Measurements from ENCODE around the gene VSIG4. TPM values are rescaled to one million over a fixed set of nuclear protein-coding genes. Genes with fewer than 3 reads are reported as not detected.

VSIG4 gene
- total RNA-seq, 3 donors from 2014 or later (not counting 1 experiment from before 2014, with no cell fraction given): 0.32 to 1.3 TPM; not detected in 1

GRCh38 chrX:66042307-66043077 is 2.6 kb upstream of the VSIG4 start:
- DNase-seq (no peak), ATAC-seq (peak in 1 of 3 donors; percentile 35)
- Histone ChIP-seq H3K4me3 (ENCODE audit: low read length) (no peak overlapping the region), H3K9me3 (ENCODE audit: control insufficient read depth, insufficient read depth, low read length) (no peaks in the 10 kb centered on the region), H3K27me3 (ENCODE audit: control insufficient read depth, insufficient read depth, low read length) (no peaks in the 10 kb centered on the region), H3K4me1 (ENCODE audit: control insufficient read depth, insufficient read depth, low read length) (peaks cover 22% of the 10 kb centered on the region), H3K36me3 (ENCODE audit: control insufficient read depth, insufficient read depth, low read length) (no peaks in the 10 kb centered on the region), H3K27ac (ENCODE audit: low read length) (no peak overlapping the region)
- Mint-ChIP-seq H3K27me3 (ENCODE audit: low read depth in 2 of 2) (no peaks in the 10 kb centered on the region), H3K4me1 (peaks cover 36 to 40% of the 10 kb centered on the region in 2 donors), H3K9me3 (peaks cover 0 to 8% of the 10 kb centered on the region in 2 donors), H3K36me3 (no peaks in the 10 kb centered on the region), H3K27ac (no peak overlapping the region), H3K4me3 (no peak overlapping the region)
- TF ChIP-seq CTCF (IDR thresholded peaks at IDR 0.05): no peak
- intact Hi-C loops (cut with micrococcal nuclease): loop anchor here (10.0 kb wide), 1 partner anchor 318 kb away; no protein-coding TSS in a partner anchor
- WGBS (ENCODE audit: insufficient coverage): 53% methylated on average over 2 of the region's 3 CpGs

- Mint-ChIP-seq H3K36me3 (no peaks in the 10 kb centered on the region), H3K4me3 (no peak overlapping the region), H3K9me3 (no peaks in the 10 kb centered on the region), H3K4me1 (peaks cover 7 to 8% of the 10 kb centered on the region in 2 donors), H3K27ac (no peak overlapping the region), H3K27me3 (ENCODE audit: low read depth in 2 of 2) (no peaks in the 10 kb centered on the region)
- DNase-seq (no peak), ATAC-seq (no peak)
- intact Hi-C loops (cut with micrococcal nuclease): loop anchor here (10.0 kb wide), 1 partner anchor 57 kb away; no protein-coding TSS in a partner anchor
- H3K27ac ChIP-seq (ENCODE audit: low read length): no peak overlapping the region
- peaks cover 10% of the 10 kb centered on the region for H3K4me1 ChIP-seq (ENCODE audit: control insufficient read depth, insufficient read depth, low read length)
- no peak for TF ChIP-seq CTCF (IDR thresholded peaks at IDR 0.05)
- no CpG with 5 or more reads among the region's 1 CpG for WGBS (ENCODE audit: insufficient coverage)
- H3K9me3 ChIP-seq (ENCODE audit: control insufficient read depth, insufficient read depth, low read length): no peaks in the 10 kb centered on the region
- no peaks in the 10 kb centered on the region for H3K36me3 ChIP-seq (ENCODE audit: control insufficient read depth, insufficient read depth, low read length)
- H3K4me3 ChIP-seq (ENCODE audit: low read length): no peak overlapping the region
- H3K27me3 ChIP-seq (ENCODE audit: control insufficient read depth, insufficient read depth, low read length): no peaks in the 10 kb centered on the region
These were observed 1.8 kb downstream of the VSIG4 start for GRCh38 chrX:66038115-66038514.

- intact Hi-C loops (cut with micrococcal nuclease): loop anchor here (10.0 kb wide), 1 partner anchor 59 kb away; no protein-coding TSS in a partner anchor
These were observed 3.6 kb downstream of the VSIG4 start for GRCh38 chrX:66036231-66036630.

More at GRCh38 chrX:66036231-66036630, 3.6 kb downstream of the VSIG4 start:
- Mint-ChIP-seq H3K27me3 (ENCODE audit: low read depth in 2 of 2) (no peaks in the 10 kb centered on the region), H3K4me3 (no peak overlapping the region), H3K9me3 (no peaks in the 10 kb centered on the region), H3K4me1 (peaks cover 7 to 8% of the 10 kb centered on the region in 2 donors), H3K36me3 (no peaks in the 10 kb centered on the region), H3K27ac (no peak overlapping the region)
- TF ChIP-seq CTCF (IDR thresholded peaks at IDR 0.05): no peak
- no peaks in the 10 kb centered on the region for H3K9me3 ChIP-seq (ENCODE audit: control insufficient read depth, insufficient read depth, low read length)
- H3K36me3 ChIP-seq (ENCODE audit: control insufficient read depth, insufficient read depth, low read length): no peaks in the 10 kb centered on the region
- ATAC-seq (peak in 1 of 3 donors; percentile 42), DNase-seq (no peak)
- H3K27ac ChIP-seq (ENCODE audit: low read length): no peak overlapping the region
- H3K27me3 ChIP-seq (ENCODE audit: control insufficient read depth, insufficient read depth, low read length): no peaks in the 10 kb centered on the region
- no CpG with 5 or more reads among the region's 1 CpG for WGBS (ENCODE audit: insufficient coverage)
- H3K4me1 ChIP-seq (ENCODE audit: control insufficient read depth, insufficient read depth, low read length): peaks cover 11% of the 10 kb centered on the region
- H3K4me3 ChIP-seq (ENCODE audit: low read length): no peak overlapping the region

Data from natural killer cell (primary cell).